ENCODE results near the gene PCDHGC5. TPM values are rescaled to one million over a fixed set of nuclear protein-coding genes. Genes with fewer than 3 reads are reported as not detected.

Gene PCDHGC5
- total RNA-seq, 1 donor from 2014 or later: 0.06 TPM

DNA sequence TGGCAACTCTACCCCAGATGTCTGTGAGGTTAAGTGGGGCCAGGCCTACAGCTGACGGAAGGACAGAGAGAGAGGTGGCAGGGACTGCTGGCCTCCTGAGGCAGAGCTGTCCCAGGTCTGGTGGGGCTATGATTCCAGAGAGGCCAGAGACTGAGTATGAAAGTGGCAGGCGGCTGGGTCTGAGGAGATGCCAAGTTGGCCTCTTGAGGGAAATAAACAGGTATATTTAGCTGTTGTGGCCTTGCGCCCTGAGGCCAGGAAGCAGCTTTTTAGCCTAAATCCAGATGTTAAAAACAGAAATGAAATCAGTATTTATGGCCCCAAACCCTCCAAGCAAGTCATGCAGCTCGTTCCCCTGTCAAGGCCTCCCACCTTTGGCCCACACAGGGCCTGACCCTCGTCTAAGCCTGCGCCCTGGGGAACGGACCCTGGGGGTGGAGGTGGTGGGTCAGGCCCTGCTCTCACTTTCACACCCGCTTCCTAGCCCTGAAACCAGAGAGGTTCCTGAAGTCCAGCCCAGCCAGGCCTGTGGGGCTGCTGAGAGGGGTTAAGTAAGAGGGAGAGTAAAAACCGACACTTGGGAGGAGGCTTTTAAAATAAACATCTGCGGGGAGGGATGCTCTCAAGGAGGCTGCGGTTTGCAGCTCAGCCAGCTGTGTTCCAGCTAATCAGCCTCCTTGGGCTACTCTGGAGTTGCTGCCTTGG, 18.7 kb downstream of the PCDHGC5 start:
- no peak for DNase-seq (ENCODE audit: low read depth)
- no peak overlapping the region for H3K4me3 ChIP-seq (ENCODE audit: low read depth, low read length)

DNA sequence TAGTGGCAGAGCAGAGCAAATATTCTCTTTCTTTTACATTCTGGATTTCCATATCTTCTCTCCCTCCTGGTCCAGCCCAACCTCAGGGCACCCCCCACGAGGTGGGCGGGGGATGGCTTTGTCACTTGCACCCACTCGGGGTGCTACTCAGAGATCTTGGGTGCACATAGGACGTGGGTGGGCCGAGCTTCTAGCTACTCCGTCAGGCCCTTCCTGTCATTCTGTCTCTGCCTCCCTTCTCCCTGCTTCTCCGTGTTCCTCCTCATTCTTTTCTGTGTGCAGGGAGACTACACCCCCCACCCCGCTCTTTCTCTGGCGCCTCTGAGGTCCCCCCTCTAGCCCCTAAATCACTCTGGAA, 19.5 kb downstream of the PCDHGC5 start:
- TF ChIP-seq, protein P1, sequence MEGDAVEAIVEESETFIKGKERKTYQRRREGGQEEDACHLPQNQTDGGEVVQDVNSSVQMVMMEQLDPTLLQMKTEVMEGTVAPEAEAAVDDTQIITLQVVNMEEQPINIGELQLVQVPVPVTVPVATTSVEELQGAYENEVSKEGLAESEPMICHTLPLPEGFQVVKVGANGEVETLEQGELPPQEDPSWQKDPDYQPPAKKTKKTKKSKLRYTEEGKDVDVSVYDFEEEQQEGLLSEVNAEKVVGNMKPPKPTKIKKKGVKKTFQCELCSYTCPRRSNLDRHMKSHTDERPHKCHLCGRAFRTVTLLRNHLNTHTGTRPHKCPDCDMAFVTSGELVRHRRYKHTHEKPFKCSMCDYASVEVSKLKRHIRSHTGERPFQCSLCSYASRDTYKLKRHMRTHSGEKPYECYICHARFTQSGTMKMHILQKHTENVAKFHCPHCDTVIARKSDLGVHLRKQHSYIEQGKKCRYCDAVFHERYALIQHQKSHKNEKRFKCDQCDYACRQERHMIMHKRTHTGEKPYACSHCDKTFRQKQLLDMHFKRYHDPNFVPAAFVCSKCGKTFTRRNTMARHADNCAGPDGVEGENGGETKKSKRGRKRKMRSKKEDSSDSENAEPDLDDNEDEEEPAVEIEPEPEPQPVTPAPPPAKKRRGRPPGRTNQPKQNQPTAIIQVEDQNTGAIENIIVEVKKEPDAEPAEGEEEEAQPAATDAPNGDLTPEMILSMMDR (conservative IDR thresholded peaks at IDR 0.05; ENCODE audit: low read depth, low read length): no peak
- no peak for DNase-seq (ENCODE audit: low read depth)
- H3K4me3 ChIP-seq (ENCODE audit: low read depth, low read length): no peak overlapping the region

More for the DNA sequence above, 18.7 kb downstream of the PCDHGC5 start:
- TF ChIP-seq, protein P1 (conservative IDR thresholded peaks at IDR 0.05; ENCODE audit: low read depth, low read length): no peak

DNA sequence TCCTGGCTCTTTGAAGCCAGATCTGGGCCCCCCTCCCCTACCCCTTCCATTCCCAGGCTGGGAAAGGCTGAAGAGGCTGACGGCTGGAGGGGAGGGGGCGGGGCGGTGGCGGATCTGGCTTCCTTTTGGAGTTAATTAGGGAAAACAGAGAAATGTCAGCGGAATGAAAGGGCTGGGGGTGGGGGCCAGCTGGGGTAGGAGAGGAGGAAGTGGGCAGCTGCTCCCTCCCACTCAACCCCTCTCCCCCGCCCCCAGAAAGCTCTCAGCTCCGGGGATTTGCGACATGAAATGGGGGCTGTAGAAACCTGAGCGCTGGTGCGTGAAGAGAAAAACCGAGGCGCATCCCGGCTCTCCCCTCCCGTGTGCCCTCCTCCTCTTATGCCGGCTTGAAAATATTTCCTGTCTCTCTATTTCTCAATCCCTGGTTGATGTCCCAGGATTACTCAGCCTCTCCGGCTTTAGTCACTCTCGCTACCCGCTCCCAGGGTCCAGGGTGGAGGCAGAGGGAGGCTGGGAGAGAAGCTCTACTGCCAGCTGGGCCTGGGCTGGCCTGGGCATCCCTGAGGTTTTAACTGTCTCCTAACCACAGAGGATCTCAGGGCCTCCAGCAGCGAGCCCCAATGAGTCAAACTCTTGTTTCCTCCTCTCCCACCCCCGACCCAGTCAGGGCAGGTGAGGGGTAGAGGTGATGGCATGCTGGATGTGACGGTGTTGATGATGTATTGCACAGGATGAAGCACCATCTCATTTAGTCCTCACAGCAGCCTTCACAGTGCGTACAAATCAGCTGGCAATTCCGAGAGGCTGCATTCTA, 20.1 kb downstream of the PCDHGC5 start:
- TF ChIP-seq, protein P1 (conservative IDR thresholded peaks at IDR 0.05; ENCODE audit: low read depth, low read length): no peak
- peak; percentile 66 for DNase-seq (ENCODE audit: low read depth)
- no peak overlapping the region for H3K4me3 ChIP-seq (ENCODE audit: low read depth, low read length)

DNA sequence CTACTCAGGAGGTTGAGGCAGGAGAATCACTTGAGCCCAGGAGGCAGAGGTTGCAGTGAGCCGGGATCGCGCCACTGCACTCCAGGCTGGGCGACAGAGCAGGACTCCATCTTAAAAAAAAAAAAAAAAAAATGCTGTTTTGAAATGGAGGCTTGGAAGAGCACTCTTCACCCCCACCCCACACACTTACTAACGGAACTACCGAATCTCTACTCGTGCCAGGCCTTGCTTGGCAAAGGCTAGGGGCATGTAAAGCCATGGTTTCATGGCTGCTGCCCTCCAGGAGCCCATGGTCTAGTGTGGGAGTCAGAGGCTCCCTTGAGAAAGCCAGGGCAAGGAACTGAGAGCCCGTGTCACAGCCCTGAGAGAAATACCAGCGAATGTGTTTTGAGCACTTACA, 21.3 kb downstream of the PCDHGC5 start:
- no peak for DNase-seq (ENCODE audit: low read depth)
- H3K4me3 ChIP-seq (ENCODE audit: low read depth, low read length): no peak overlapping the region
- TF ChIP-seq, protein P1 (conservative IDR thresholded peaks at IDR 0.05; ENCODE audit: low read depth, low read length): no peak

DNA sequence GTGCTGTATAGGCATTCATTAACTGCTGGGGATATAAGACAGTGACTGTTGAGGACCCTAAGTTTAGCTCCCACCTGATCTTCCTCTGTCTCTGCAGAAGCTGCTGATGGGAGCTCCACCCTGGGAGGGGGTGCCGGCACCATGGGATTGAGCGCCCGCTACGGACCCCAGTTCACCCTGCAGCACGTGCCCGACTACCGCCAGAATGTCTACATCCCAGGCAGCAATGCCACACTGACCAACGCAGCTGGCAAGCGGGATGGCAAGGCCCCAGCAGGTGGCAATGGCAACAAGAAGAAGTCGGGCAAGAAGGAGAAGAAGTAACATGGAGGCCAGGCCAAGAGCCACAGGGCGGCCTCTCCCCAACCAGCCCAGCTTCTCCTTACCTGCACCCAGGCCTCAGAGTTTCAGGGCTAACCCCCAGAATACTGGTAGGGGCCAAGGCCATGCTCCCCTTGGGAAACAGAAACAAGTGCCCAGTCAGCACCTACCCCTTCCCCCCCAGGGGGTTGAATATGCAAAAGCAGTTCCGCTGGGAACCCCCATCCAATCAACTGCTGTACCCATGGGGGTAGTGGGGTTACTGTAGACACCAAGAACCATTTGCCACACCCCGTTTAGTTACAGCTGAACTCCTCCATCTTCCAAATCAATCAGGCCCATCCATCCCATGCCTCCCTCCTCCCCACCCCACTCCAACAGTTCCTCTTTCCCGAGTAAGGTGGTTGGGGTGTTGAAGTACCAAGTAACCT, 22.1 kb downstream of the PCDHGC5 start:
- TF ChIP-seq, protein P1 (conservative IDR thresholded peaks at IDR 0.05; ENCODE audit: low read depth, low read length): no peak
- no peak for DNase-seq (ENCODE audit: low read depth)
- H3K4me3 ChIP-seq (ENCODE audit: low read depth, low read length): no peak overlapping the region

DNA sequence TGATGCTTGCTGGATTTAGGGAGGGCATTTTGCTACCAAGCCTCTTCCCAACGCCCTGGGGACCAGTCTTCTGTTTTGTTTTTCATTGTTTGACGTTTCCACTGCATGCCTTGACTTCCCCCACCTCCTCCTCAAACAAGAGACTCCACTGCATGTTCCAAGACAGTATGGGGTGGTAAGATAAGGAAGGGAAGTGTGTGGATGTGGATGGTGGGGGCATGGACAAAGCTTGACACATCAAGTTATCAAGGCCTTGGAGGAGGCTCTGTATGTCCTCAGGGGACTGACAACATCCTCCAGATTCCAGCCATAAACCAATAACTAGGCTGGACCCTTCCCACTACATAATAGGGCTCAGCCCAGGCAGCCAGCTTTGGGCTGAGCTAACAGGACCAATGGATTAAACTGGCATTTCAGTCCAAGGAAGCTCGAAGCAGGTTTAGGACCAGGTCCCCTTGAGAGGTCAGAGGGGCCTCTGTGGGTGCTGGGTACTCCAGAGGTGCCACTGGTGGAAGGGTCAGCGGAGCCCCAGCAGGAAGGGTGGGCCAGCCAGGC, 23.0 kb downstream of the PCDHGC5 start:
- H3K4me3 ChIP-seq (ENCODE audit: low read depth, low read length): no peak overlapping the region
- DNase-seq (ENCODE audit: low read depth): no peak
- TF ChIP-seq, protein P1 (conservative IDR thresholded peaks at IDR 0.05; ENCODE audit: low read depth, low read length): no peak
